Dermis microvascular lymphatic vessel endothelial cell (primary cell): Measurements from ENCODE around the gene SFMBT1. TPM values are rescaled to one million over a fixed set of nuclear protein-coding genes. Genes with fewer than 3 reads are reported as not detected.

ENCODE experiments used
- DNase-seq, 2 donors: peaks; one replicate each; pipeline versions ENCODE4 v3.0.0 to v3.0.0-alpha.2; 2010; ENCODE audit warnings: low read depth in 2 of 2
- total RNA-seq: library from RNA; depleted of rRNA; stranded (reverse); fragments of >200 nt; gene quantifications from 2 replicates; pipeline ENCODE4 v1.2.1, GENCODE V29; 2014

The SFMBT1 gene
- total RNA-seq, 1 donor from 2014 or later, result 3.9 TPM

GRCh38 chr3:52925405-52926313 is 120.2 kb downstream of the SFMBT1 start:
- DNase-seq, result no peak

DNA sequence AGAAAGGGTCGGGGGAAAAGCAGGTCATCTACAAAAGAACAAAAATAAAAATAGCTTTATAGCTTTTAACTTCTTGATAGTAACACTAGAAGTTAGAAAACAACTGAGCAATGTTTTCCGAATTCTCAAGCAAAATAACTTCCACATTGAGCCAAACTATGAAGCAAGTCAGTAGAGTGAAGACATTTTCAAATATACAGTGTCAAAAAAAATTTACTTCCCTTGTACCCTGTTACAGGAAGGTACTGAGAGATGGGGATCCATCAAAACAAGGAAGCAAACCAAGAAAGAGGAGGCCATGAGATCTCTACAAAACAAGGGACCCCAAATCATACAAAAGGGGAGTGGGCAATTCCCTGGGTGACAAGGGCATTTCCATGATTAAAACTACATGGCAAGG is 121.9 kb downstream of the SFMBT1 start:
- DNase-seq, result no peak

DNA sequence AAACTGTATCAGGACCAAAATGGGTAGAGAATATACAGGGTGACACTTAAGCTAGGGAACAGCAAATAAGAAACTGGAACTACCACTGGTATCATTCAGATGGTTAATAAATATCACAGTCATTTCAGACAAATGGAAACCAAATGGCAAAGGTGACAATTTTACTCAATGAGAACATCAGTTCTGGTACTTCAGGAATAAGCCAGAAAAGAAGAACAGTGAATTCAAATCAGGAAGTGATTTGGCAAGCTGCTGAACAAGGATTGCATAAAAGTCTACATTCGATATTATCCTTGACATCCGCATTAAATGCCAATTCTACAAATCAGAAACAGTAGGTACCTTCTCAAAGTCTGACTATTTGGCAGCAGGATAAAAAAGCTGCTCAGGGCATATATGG is 125.0 kb downstream of the SFMBT1 start:
- no peak for DNase-seq

- DNase-seq, result no peak
Measured at GRCh38 chr3:52917044-52917443, 128.8 kb downstream of the SFMBT1 start.

GRCh38 chr3:52915294-52915693 is 130.6 kb downstream of the SFMBT1 start:
- no peak for DNase-seq

- DNase-seq, result no peak
Measured at GRCh38 chr3:52912885-52913731, 132.8 kb downstream of the SFMBT1 start.

DNA sequence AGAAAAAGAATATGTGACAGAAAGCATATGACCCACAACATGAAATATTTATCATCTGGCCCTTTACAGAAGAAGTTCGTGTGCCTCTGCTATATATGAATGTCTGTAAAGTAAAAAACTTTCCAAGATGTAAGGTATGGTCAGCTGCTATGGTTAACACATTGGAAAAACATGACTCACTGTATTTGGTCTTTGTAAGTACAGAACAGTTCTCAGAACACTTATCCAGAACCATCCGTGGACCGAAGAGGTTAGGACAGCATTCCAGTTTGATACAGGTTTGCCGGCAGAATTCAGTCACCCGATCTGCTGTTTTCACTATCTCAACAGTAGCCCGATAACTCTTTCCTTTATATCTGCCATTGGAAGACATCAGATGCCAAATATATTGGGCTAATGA is 135.1 kb downstream of the SFMBT1 start:
- DNase-seq, result no peak

GRCh38 chr3:52907497-52907896 is 138.4 kb downstream of the SFMBT1 start:
- no peak for DNase-seq

- DNase-seq, result no peak
Measured at GRCh38 chr3:52904552-52904951, 141.3 kb downstream of the SFMBT1 start.

GRCh38 chr3:52904000-52904399 is 141.9 kb downstream of the SFMBT1 start:
- no peak for DNase-seq

DNA sequence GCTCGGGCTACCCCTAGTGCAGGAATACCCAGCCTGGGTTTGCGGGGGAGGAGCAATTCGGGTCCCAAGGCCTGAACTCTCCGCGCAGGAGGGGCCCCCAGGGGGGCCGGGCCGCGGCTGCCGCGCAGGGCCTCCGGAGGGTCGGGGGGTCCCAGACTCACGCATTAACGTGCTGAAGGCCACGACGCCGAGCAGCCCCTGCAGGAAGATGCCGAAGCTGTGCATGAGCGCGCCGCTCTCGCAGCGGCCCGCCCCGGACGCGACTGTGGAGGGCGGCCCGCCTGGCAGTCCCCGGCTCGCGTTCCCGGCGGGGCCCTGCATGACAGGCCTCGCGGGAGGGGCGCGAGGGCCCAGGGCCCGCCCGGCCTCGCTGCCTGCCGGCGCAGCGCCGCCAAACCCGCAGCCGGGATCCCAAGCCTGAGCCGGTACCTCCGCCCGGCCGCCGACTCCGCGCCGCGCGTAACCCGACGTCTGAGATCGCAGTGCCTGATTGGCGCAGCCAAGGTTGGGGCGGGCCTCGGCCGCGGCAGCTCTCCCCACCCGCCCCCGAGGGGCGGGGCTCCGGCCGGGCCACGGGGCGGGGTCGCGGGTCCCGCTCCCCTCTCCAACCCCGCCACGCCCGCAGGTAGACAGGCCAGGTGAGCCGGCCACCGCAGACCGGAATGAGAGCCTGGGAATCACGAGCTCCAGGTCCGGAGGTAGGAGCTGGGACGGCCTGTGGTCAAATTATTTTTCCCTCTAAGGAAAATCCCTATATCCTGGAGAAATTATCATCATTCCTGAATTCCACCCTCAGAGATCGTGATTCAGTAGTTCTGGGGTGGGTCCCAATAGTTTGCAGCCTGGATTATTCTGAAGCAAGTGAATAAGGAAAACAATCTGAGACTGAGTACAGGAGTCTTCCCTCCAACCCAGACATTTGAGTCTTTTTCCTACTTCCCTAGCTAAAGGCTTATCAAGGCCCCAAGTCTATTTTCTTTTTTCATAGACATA is 148.4 kb downstream of the SFMBT1 start, which contains the start of gene STIMATE:
STIMATE (minus strand) TSS at position 419 of the 993 bp plus-strand sequence; CDS start at position 321, 98 bp downstream.
- DNase-seq, result peak; percentile 45 to 85

DNA sequence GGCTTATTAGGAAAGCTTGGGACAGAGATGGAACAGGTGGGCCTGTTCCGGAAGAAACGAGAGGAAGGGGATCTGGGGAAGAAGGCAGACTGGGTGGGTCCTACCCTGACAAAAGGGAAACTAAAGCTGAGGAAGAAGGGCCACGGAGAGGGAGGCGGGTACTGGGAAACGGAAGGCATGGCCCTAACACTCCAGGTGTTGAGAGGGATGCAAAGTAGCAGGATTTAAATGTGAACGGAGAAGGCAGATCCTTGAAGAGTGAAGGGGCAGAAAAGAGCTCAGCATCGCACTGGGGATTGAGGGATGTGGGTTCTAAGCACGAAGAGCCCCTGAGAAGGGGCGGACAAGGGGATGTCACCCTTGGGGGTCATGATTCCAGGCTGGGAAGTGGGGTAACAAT is 149.3 kb downstream of the SFMBT1 start:
- no peak for DNase-seq

DNA sequence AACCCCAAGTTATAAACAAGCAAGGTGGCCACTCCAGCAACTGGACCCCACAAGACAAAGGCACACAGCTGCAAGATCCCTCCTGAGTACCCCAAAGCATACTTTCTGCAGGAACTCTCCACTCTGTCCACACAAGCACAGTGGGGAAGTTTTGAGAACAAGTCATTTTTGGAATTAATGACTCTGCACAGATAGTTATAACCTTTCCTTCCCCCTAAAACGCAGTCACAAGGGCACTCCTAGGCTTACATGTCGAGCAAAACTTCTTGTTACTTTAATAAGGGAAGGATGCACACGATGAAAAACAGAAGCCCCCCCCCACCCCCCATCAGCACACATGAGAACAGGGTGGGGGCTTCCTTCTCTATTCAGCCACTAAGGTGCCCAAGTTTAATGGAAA is 149.7 kb downstream of the SFMBT1 start:
- no peak for DNase-seq

- no peak for DNase-seq
Measured at GRCh38 chr3:52895418-52895817, 150.5 kb downstream of the SFMBT1 start.

- no peak for DNase-seq
Measured at GRCh38 chr3:52894756-52895155, 151.1 kb downstream of the SFMBT1 start.

GRCh38 chr3:52893723-52894122 is 152.2 kb downstream of the SFMBT1 start:
- DNase-seq, result no peak

DNA sequence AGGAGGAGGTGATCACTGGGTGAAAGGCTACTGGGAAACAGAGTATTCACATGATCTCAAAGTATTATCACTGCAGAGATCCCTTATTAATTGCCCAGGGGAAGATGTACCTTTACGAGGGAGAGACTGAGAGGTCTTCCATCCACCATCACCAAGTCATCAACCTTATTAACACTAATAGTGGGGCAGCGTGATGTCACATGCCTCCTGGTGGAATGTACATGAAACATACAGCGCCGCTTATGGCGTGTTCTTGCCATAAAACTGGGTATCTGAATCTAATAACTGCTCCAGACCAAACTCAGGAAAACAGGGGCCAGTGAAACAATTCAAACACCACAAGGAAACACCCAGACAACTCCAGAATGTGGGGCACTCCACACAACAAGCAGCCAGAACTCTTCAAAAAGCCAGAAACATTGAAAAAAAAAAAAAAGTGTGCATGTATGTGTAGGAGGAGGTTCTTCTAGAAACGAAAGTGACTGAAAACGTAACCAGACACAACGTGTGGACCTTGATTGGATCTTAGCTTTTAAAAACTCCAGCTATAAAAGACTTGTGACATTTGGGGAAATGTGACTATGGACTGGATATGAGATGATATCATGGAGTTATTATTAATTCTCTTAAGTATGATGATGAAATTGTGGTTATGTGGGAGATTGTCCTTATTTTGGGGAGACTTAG is 153.1 kb downstream of the SFMBT1 start:
- DNase-seq, result peak in 1 of 2 donors; percentile 12

DNA sequence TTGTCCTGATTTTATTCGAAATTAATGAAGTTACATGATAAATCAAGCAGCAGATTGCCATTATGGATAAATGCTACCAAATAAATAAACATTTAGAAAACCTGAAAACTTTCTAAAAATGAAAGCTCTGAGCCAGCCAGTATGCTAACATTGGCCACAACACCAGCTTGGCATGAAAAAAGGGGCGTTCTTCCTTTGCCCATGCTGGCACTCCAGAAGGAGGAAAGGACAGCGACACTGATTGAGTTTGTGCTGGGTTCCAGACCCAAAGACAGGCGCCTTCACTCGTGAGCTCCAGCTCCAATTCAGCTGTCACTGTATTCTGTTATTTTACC is 153.6 kb downstream of the SFMBT1 start:
- DNase-seq, result no peak

DNA sequence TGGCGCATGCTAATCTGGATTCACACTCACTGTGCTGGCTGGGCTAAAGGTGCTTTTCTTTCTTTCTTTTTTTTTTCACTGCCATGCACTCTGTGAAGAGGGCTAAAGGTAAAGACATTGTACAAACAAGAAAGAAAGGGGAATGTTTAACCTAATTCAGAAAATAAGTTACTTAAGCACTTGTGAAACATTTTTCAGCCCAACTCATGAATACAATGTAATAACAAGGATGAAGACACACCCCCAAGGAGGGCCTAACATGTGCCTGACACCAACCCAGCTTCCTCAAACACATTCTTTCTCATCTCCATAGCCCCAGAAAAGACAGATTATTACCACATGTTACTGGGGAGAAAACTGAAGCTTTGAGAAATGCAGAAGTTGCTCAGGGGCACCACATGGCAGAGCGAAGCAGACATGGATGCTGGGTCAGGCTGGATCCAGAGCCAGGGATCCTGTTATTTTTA is 154.2 kb downstream of the SFMBT1 start:
- no peak for DNase-seq

DNA sequence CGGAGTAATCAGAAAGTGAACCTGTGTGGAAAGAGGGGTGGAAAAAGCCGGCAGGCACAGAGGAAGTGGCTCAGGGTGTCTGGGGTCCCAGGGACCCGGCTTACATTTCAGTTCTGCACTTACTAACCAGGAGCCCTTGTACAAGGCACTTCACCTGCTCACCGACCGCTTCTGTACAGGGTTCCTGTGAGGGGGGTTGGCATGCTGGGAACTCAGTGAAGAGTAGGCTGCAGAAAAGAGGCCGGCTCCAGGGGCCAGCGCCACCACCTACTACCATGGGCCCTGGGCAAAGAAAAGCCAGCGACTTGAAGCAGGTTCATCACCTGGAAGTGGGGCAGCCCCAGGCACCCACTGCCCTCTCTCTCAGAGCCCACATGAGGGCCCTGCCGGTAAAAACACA is 154.7 kb downstream of the SFMBT1 start:
- no peak for DNase-seq

- DNase-seq, result no peak
Measured at GRCh38 chr3:52890735-52891134, 155.1 kb downstream of the SFMBT1 start.
